GM12878 (cell line): ENCODE measurements around the gene SPRYD3. TPM values are rescaled to one million over a fixed set of nuclear protein-coding genes. Genes with fewer than 3 reads are reported as not detected.
A peak's percentile ranks its signal among the peaks of the same experiment; 100 is the strongest.

Experiments
- ATAC-seq: fragments of 200-7000 bp; cut with Tn5 transposase; 3 replicates; pipeline ENCODE4 v1.9.1; 2020; ENCODE audit warnings: mild to moderate bottlenecking, moderate library complexity
- BruUV-seq: library from RNA; stranded (reverse); fragments of 400-500 nt; replicated peaks from 2 replicates; lab custom pipeline; 2021; lab: Mats Ljungman, UMichigan
- CTCF ChIA-PET: fragments of 300-600 bp; sonication (Branson Sonifier 250); formaldehyde crosslinking; extraction: SDS; loops from one replicate; lab custom pipeline; 2021; ENCODE audit warnings: inconsistent platforms; lab: Yijun Ruan, JAX
- POLR2A ChIA-PET: fragments of 350-600 bp; formaldehyde crosslinking; extraction: SDS; loops from one replicate; lab custom pipeline; 2021; ENCODE audit warnings: inconsistent platforms; lab: Charles Lee
- RAD21 ChIA-PET: fragments of 300-600 bp; sonication (Branson Sonifier 250); formaldehyde crosslinking; loops from one replicate; lab custom pipeline; 2023; ENCODE audit warnings: antibody characterized with exemption; ENCODE audit not compliant: unreplicated experiment; lab: Charles Lee
- SMC1A ChIA-PET: fragments of 300-600 bp; sonication (Branson Sonifier 250); formaldehyde crosslinking; loops from one replicate; lab custom pipeline; 2023; ENCODE audit not compliant: unreplicated experiment, uncharacterized antibody; lab: Charles Lee
- DNase-seq: peaks from one replicate; pipeline ENCODE4 v3.0.0-alpha.2; 2011; ENCODE audit warnings: low read depth, low spot score
- FAIRE-seq: peaks from 3 replicates; lab custom pipeline; 2011; peaks lifted over from hg19 to GRCh38; lab: Jason Lieb, UNC
- H2AFZ ChIP-seq: 2 replicates; pipeline ENCODE4 v1.6.0; 2011; ENCODE audit warnings: low read depth, low read length, control low read depth; ENCODE audit not compliant: control insufficient read depth
- H3K27ac ChIP-seq: 2 replicates; pipeline ENCODE4 v1.5.1; 2011; ENCODE audit warnings: control low read depth; ENCODE audit not compliant: control insufficient read depth, insufficient read depth
- H3K27me3 ChIP-seq, 2 experiments: replicated peaks in 1 of 2; 2 replicates each; pipeline versions ENCODE4 v1.6.0 to v1.6.1; 2011; ENCODE audit warnings: low read length in 1 of 2; ENCODE audit not compliant: control insufficient read depth in 2 of 2, insufficient read depth in 2 of 2
- H3K36me3 ChIP-seq, 2 experiments: 2 replicates each; pipeline ENCODE4 v1.5.1; 2011; ENCODE audit warnings: low read length in 1 of 2; ENCODE audit not compliant: control insufficient read depth in 2 of 2, insufficient read depth in 2 of 2
- H3K4me1 ChIP-seq: 2 replicates; pipeline ENCODE4 v1.6.1; 2011; ENCODE audit warnings: mild to moderate bottlenecking, low read length, moderate library complexity, mixed read lengths; ENCODE audit not compliant: control insufficient read depth, insufficient read depth
- H3K4me2 ChIP-seq: 2 replicates; pipeline ENCODE4 v1.6.0; 2011; ENCODE audit warnings: control low read depth; ENCODE audit not compliant: control insufficient read depth, insufficient read depth
- H3K4me3 ChIP-seq: fragments of 200-600 bp; sonication (generic); 2 replicates; pipeline ENCODE4 v1.5.1; 2016
- H3K79me2 ChIP-seq: 2 replicates; pipeline ENCODE4 v1.6.0; 2011; ENCODE audit warnings: low read length; ENCODE audit not compliant: control insufficient read depth, insufficient read depth
- H3K9ac ChIP-seq: 2 replicates; pipeline ENCODE4 v1.8.0; 2011; ENCODE audit warnings: low read length, control low read depth, mixed read lengths; ENCODE audit not compliant: control insufficient read depth, insufficient read depth
- H3K9me3 ChIP-seq: replicated peaks from 3 replicates; pipeline ENCODE4 v1.5.1; 2011; ENCODE audit warnings: mild to moderate bottlenecking, low read length; ENCODE audit not compliant: control insufficient read depth, insufficient read depth
- H4K20me1 ChIP-seq: 2 replicates; pipeline ENCODE4 v1.6.0; 2011; ENCODE audit not compliant: control insufficient read depth, insufficient read depth
- CHD1 ChIP-seq: IDR thresholded peaks from 2 replicates; pipeline ENCODE4 v1.6.1; 2012; ENCODE audit warnings: low read depth, low read length, improper control_type of control experiment
- JUND ChIP-seq: IDR thresholded peaks from 2 replicates; pipeline ENCODE4 v1.6.1; 2012; ENCODE audit warnings: low read depth, mild to moderate bottlenecking, low read length, improper control_type of control experiment, moderate library complexity
- NRF1 ChIP-seq: conservative IDR thresholded peaks from 2 replicates; pipeline ENCODE4 v1.6.1; 2011; ENCODE audit warnings: mild to moderate bottlenecking, low read depth, low read length, improper control_type of control experiment
- PAX5 ChIP-seq: IDR thresholded peaks from 2 replicates; pipeline ENCODE4 v1.6.1; 2011; ENCODE audit warnings: low read depth, low read length, borderline replicate concordance
- PAX8 ChIP-seq: fragments of 450-650 bp; IDR thresholded peaks from 2 replicates; pipeline ENCODE4 v1.6.1; 2017; ENCODE audit warnings: mild to moderate bottlenecking, moderate library complexity
- ZNF207 ChIP-seq: fragments of 450-650 bp; IDR thresholded peaks from 2 replicates; pipeline ENCODE4 v1.6.1; 2014; ENCODE audit warnings: antibody characterized with exemption, mild to moderate bottlenecking, borderline replicate concordance
- ZNF622 ChIP-seq: fragments of 450-650 bp; IDR thresholded peaks from 2 replicates; pipeline ENCODE4 v1.6.1; 2017; ENCODE audit warnings: mild to moderate bottlenecking, inconsistent platforms
- WGBS: methylation state at CpG from one replicate; pipeline ENCODE4 v1.1.6; 2016; ENCODE audit warnings: low lambda C conversion rate; ENCODE audit not compliant: insufficient replicate concordance, insufficient coverage; ENCODE audit errors: missing lambda C conversion rate; 5-methylcytosine and 5-hydroxymethylcytosine counted together
- in situ Hi-C: fragments of 300-500 bp; cut with MboI; formaldehyde crosslinking; loops from 9 replicates; pipeline ENCODE4 v1.14.3; 2018; ENCODE audit warnings: mixed read lengths
- intact Hi-C: fragments of 100-400 bp; cut with micrococcal nuclease; formaldehyde crosslinking; loops from one replicate; pipeline ENCODE4 v1.14.2; 2022; ENCODE audit not compliant: unreplicated experiment
- polyA plus RNA-seq, 11 experiments: library from polyadenylated mRNA; depleted of rRNA in 4 of 11; unstranded in 6 of 11; stranded (reverse) in 5 of 11; fragments of >200 nt; fragmentation: Nextera tagmentation in 4 of 11; fragmentation: Illumina TruSeq in 1 of 11; extraction: Ambion mirVana in 4 of 11; extraction: Trizol in 1 of 11; gene quantifications; 1 replicate in 1 of 11; 2 replicates in 10 of 11; pipeline versions ENCODE4 v1.2.1 to v1.2.3, GENCODE V29; 2011 to 2016; ENCODE audit warnings: inconsistent platforms in 2 of 11, missing spikeins in 2 of 11, low read depth in 1 of 11
- total RNA-seq, 4 experiments: library from RNA; depleted of rRNA in 3 of 4; stranded (reverse); fragments of >200 nt in 3 of 4; fragmentation: Illumina TruSeq in 1 of 4; extraction: Trizol in 1 of 4; gene quantifications; 2 replicates each; pipeline versions ENCODE4 v1.2.1 to v1.2.3, GENCODE V29; 2013 to 2021
- TF ChIP-seq, protein P1 (sequence below): IDR thresholded peaks from 2 replicates; pipeline ENCODE4 v1.6.1; 2012; ENCODE audit warnings: mild to moderate bottlenecking, low read depth, low read length
- TF ChIP-seq, protein P2 (sequence below): IDR thresholded peaks from 2 replicates; pipeline ENCODE4 v1.6.1; 2011; ENCODE audit warnings: borderline replicate concordance, low read depth, mild to moderate bottlenecking, moderate library complexity, low read length; ENCODE audit not compliant: insufficient read depth, poor library complexity, severe bottlenecking
- TF ChIP-seq, protein P3 (sequence below): IDR thresholded peaks from 2 replicates; pipeline ENCODE4 v1.6.1; 2012; ENCODE audit warnings: low read depth, low read length, improper control_type of control experiment
- TF ChIP-seq, protein P4 (sequence below): fragments of 450-650 bp; IDR thresholded peaks from 2 replicates; pipeline ENCODE4 v1.6.1; 2017; ENCODE audit warnings: low read depth, mild to moderate bottlenecking, moderate library complexity

The SPRYD3 gene
- total and polyA plus RNA-seq, 10 of the 15 experiments (the other 5 are each of a cell fraction or from before 2014, with no cell fraction given) = 2.3 to 26.4 (median 20.2) TPM

DNA sequence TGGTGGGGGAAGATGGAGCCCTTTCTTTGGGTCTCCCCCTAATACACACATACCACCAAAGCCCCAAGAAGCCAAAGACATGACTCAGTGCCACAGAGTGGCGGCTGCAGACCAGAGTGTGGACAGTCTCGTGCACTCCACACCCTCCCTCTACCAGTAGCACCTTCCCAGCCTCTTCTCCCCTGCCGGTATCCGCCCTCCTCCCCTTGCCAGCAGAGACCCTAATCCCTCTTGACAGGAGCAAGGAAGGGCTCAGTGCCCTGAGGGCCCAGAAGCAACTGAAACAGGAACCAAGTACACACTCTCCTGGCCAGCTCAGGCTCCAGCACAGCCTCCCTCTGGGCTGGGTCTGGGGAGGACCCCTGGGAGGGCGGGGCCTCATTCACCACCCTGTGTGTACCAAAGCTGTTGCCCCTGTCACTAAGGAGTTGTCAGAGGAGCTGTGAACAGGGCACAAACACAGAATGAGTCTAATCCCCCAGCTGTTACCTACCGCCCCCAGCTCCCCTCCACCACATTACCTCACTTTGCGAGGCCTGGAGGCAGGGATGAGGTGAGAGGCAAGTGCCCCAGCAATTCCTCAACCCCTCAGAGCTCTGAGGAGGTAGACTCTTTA is 8.2 kb downstream of the SPRYD3 start:
- CTCF ChIA-PET = interaction anchor here (0.7 to 12.1 kb wide), 3 partner anchors 17 to 250 kb away, joined by 3 to 355 read pairs (median 3); partner anchors contain the start of genes IGFBP6 and SOAT2
- WGBS = 90% methylated on average over 7 of the region's 7 CpGs
- Histone ChIP-seq H2AFZ (no peak overlapping the region), H3K9ac (no peak overlapping the region), H3K4me1 (no peaks in the 10 kb centered on the region), H3K36me3 (peaks cover 4 to 8% of the 10 kb centered on the region in 2 experiments; a peak in 3 of 4 replicates), H4K20me1 (no peaks in the 10 kb centered on the region; the same call in 1 of the 2 replicates), H3K79me2 (no peaks in the 10 kb centered on the region), H3K4me2 (no peak overlapping the region), H3K27ac (no peak overlapping the region), H3K27me3 (no peaks in the 10 kb centered on the region), H3K9me3 (no peaks in the 10 kb centered on the region), H3K4me3 (no peak overlapping the region)
- in situ Hi-C loops = no loop called here
- FAIRE-seq = no peak
- peak; percentile 53 for ATAC-seq
- DNase-seq = no peak
- intact Hi-C loops = no loop called here
- POLR2A ChIA-PET = interaction anchor here (0.7 to 1.1 kb wide), 2 partner anchors 32 to 222 kb away, joined by 3 to 4 read pairs; partner anchors contain the start of gene SOAT2
- RAD21 ChIA-PET = interaction anchor here (1.2 kb wide), 1 partner anchor 28 kb away, joined by 4 read pairs; no protein-coding TSS in a partner anchor
- no TSS peak for BruUV-seq
- SMC1A ChIA-PET = interaction anchor here (1.1 kb wide), 1 partner anchor 85 kb away, joined by 4 read pairs; no protein-coding TSS in a partner anchor
- TF ChIP-seq ZNF207 (no peak), PAX8 (no peak), NRF1 (no peak), JUND (no peak), PAX5 (no peak), CHD1 (no peak), ZNF622 (no peak)
- TF ChIP-seq, protein P1, sequence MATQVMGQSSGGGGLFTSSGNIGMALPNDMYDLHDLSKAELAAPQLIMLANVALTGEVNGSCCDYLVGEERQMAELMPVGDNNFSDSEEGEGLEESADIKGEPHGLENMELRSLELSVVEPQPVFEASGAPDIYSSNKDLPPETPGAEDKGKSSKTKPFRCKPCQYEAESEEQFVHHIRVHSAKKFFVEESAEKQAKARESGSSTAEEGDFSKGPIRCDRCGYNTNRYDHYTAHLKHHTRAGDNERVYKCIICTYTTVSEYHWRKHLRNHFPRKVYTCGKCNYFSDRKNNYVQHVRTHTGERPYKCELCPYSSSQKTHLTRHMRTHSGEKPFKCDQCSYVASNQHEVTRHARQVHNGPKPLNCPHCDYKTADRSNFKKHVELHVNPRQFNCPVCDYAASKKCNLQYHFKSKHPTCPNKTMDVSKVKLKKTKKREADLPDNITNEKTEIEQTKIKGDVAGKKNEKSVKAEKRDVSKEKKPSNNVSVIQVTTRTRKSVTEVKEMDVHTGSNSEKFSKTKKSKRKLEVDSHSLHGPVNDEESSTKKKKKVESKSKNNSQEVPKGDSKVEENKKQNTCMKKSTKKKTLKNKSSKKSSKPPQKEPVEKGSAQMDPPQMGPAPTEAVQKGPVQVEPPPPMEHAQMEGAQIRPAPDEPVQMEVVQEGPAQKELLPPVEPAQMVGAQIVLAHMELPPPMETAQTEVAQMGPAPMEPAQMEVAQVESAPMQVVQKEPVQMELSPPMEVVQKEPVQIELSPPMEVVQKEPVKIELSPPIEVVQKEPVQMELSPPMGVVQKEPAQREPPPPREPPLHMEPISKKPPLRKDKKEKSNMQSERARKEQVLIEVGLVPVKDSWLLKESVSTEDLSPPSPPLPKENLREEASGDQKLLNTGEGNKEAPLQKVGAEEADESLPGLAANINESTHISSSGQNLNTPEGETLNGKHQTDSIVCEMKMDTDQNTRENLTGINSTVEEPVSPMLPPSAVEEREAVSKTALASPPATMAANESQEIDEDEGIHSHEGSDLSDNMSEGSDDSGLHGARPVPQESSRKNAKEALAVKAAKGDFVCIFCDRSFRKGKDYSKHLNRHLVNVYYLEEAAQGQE = no peak
- TF ChIP-seq, protein P2, sequence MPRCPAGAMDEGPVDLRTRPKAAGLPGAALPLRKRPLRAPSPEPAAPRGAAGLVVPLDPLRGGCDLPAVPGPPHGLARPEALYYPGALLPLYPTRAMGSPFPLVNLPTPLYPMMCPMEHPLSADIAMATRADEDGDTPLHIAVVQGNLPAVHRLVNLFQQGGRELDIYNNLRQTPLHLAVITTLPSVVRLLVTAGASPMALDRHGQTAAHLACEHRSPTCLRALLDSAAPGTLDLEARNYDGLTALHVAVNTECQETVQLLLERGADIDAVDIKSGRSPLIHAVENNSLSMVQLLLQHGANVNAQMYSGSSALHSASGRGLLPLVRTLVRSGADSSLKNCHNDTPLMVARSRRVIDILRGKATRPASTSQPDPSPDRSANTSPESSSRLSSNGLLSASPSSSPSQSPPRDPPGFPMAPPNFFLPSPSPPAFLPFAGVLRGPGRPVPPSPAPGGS = no peak
- TF ChIP-seq, protein P3, sequence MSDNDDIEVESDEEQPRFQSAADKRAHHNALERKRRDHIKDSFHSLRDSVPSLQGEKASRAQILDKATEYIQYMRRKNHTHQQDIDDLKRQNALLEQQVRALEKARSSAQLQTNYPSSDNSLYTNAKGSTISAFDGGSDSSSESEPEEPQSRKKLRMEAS = no peak
- TF ChIP-seq, protein P4, sequence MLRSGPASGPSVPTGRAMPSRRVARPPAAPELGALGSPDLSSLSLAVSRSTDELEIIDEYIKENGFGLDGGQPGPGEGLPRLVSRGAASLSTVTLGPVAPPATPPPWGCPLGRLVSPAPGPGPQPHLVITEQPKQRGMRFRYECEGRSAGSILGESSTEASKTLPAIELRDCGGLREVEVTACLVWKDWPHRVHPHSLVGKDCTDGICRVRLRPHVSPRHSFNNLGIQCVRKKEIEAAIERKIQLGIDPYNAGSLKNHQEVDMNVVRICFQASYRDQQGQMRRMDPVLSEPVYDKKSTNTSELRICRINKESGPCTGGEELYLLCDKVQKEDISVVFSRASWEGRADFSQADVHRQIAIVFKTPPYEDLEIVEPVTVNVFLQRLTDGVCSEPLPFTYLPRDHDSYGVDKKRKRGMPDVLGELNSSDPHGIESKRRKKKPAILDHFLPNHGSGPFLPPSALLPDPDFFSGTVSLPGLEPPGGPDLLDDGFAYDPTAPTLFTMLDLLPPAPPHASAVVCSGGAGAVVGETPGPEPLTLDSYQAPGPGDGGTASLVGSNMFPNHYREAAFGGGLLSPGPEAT = no peak
